ENCODE results near the gene CR1.
"Not testable (repeated sequence)": the region's sequence is repeated elsewhere in the genome, so short reads cannot be mapped to it uniquely, and the experiment has no call there.

CR1 gene

GRCh38 chr1:207591205-207591604 is 95.2 kb downstream of the CR1 start:
- peaks cover 48% of the 10 kb centered on the region for H3K27me3 Mint-ChIP-seq (ENCODE audit: low read depth)
- H3K9me3 Mint-ChIP-seq; H3K4me1 Mint-ChIP-seq (ENCODE audit: low read depth); H3K4me3 Mint-ChIP-seq; H3K36me3 Mint-ChIP-seq (ENCODE audit: low read depth); H3K27ac Mint-ChIP-seq: not testable (repeated sequence)

DNA sequence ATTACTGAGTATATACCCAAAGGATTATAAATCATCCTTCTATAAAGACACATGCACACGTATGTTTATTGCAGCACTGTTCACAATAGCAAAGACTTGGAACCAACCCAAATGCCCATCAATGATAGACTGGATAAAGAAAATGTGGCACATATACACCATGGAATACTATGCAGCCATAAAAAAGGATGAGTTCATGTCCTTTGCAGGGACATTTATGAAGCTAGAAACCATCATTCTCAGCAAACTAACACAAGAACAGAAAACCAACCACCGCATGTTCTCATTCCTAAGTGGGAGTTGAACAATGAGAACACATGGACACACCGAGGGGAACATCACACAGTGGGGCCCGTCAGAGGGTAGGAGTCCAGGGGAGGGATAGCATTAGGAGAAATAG is 98.1 kb downstream of the CR1 start:
- not testable (repeated sequence) for H3K9me3 Mint-ChIP-seq; H3K36me3 Mint-ChIP-seq (ENCODE audit: low read depth)
- H3K27me3 Mint-ChIP-seq (ENCODE audit: low read depth) = peaks cover 43% of the 10 kb centered on the region

GRCh38 chr1:207603777-207604176 is 107.8 kb downstream of the CR1 start:
- Mint-ChIP-seq H3K27me3 (ENCODE audit: low read depth) (peaks cover 32% of the 10 kb centered on the region), H3K9me3 (no peaks in the 10 kb centered on the region), H3K36me3 (ENCODE audit: low read depth) (no peaks in the 10 kb centered on the region), H3K4me1 (ENCODE audit: low read depth) (no peaks in the 10 kb centered on the region), H3K27ac (no peak overlapping the region), H3K4me3 (no peak overlapping the region)

More for the DNA sequence above, 98.1 kb downstream of the CR1 start:
- not testable (repeated sequence) for H3K4me1 Mint-ChIP-seq (ENCODE audit: low read depth); H3K4me3 Mint-ChIP-seq; H3K27ac Mint-ChIP-seq

GRCh38 chr1:207605444-207606361 is 109.7 kb downstream of the CR1 start:
- Mint-ChIP-seq H3K9me3 (no peaks in the 10 kb centered on the region), H3K36me3 (ENCODE audit: low read depth) (no peaks in the 10 kb centered on the region), H3K27ac (no peak overlapping the region), H3K4me3 (no peak overlapping the region), H3K27me3 (ENCODE audit: low read depth) (peaks cover 28% of the 10 kb centered on the region), H3K4me1 (ENCODE audit: low read depth) (no peaks in the 10 kb centered on the region)

- Mint-ChIP-seq H3K4me3 (no peak overlapping the region), H3K36me3 (ENCODE audit: low read depth) (no peaks in the 10 kb centered on the region), H3K4me1 (ENCODE audit: low read depth) (no peaks in the 10 kb centered on the region), H3K9me3 (no peaks in the 10 kb centered on the region), H3K27me3 (ENCODE audit: low read depth) (peaks cover 28% of the 10 kb centered on the region), H3K27ac (no peak overlapping the region)
Measured at GRCh38 chr1:207606362-207606755, 110.4 kb downstream of the CR1 start.

- H3K4me1 Mint-ChIP-seq (ENCODE audit: low read depth) = no peaks in the 10 kb centered on the region
- H3K36me3 Mint-ChIP-seq (ENCODE audit: low read depth) = no peaks in the 10 kb centered on the region
- peaks cover 19% of the 10 kb centered on the region for H3K27me3 Mint-ChIP-seq (ENCODE audit: low read depth)
- H3K27ac Mint-ChIP-seq = no peak overlapping the region
- H3K4me3 Mint-ChIP-seq = no peak overlapping the region
- no peaks in the 10 kb centered on the region for H3K9me3 Mint-ChIP-seq
Measured at GRCh38 chr1:207612762-207613161, 116.8 kb downstream of the CR1 start.

DNA sequence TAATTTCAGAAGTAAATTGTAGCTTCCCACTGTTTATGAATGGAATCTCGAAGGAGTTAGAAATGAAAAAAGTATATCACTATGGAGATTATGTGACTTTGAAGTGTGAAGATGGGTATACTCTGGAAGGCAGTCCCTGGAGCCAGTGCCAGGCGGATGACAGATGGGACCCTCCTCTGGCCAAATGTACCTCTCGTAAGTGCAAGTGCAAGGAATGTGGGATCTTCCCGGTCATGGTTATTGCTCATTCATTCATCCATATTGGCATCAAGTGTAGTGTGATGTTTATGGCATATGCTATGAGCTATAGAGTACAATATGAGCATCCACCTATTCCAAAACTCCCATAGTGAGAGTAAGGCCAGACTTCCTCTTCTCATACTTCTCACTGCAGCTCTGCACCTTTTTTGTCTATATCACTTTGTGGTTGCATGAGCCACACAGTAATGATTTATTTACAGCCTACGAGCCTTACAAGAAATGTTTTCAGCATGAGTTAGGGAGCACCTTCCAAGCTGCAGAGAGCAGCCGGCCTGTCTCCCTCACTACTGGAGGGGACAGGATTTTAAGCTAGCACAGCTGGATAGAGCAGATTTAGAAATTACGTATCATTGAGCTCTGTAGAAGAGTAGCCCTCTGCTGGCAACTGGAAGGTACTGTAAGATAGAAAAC is 124.0 kb downstream of the CR1 start:
- H3K27ac Mint-ChIP-seq = no peak overlapping the region
- H3K27me3 Mint-ChIP-seq (ENCODE audit: low read depth) = peaks cover 12% of the 10 kb centered on the region
- H3K36me3 Mint-ChIP-seq (ENCODE audit: low read depth) = no peaks in the 10 kb centered on the region
- H3K9me3 Mint-ChIP-seq = no peaks in the 10 kb centered on the region
- H3K4me3 Mint-ChIP-seq = no peak overlapping the region
- no peaks in the 10 kb centered on the region for H3K4me1 Mint-ChIP-seq (ENCODE audit: low read depth)

- Mint-ChIP-seq H3K4me3 (no peak overlapping the region), H3K27me3 (ENCODE audit: low read depth) (peaks cover 12% of the 10 kb centered on the region), H3K4me1 (ENCODE audit: low read depth) (no peaks in the 10 kb centered on the region), H3K9me3 (no peaks in the 10 kb centered on the region), H3K27ac (no peak overlapping the region), H3K36me3 (ENCODE audit: low read depth) (no peaks in the 10 kb centered on the region)
Measured at GRCh38 chr1:207620543-207620893, 124.6 kb downstream of the CR1 start.

GRCh38 chr1:207625504-207626071 is 129.6 kb downstream of the CR1 start:
- H3K27ac Mint-ChIP-seq; H3K36me3 Mint-ChIP-seq (ENCODE audit: low read depth); H3K9me3 Mint-ChIP-seq; H3K4me1 Mint-ChIP-seq (ENCODE audit: low read depth); H3K27me3 Mint-ChIP-seq (ENCODE audit: low read depth); H3K4me3 Mint-ChIP-seq: not testable (repeated sequence)

DNA sequence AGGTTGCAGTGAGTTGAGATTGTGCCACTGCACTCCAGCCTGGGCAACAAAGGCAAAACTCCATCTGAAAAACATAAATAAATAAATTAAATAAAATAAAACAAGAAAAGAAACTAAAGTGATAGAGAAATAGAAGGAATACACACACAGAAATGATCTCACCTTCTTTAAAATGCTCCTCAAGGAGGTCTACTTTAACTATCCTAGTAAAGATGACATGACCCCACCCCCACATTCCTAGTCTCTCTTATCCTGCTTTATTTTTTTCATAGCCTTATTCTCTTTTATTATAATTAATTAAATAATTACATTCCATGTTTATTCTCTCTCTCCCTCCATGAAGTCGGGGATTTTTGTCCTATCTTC is 131.0 kb downstream of the CR1 start:
- no peak overlapping the region for H3K27ac Mint-ChIP-seq
- H3K9me3 Mint-ChIP-seq = no peaks in the 10 kb centered on the region
- no peak overlapping the region for H3K4me3 Mint-ChIP-seq
- peaks cover under 1% of the 10 kb centered on the region for H3K27me3 Mint-ChIP-seq (ENCODE audit: low read depth)
- no peaks in the 10 kb centered on the region for H3K4me1 Mint-ChIP-seq (ENCODE audit: low read depth)
- no peaks in the 10 kb centered on the region for H3K36me3 Mint-ChIP-seq (ENCODE audit: low read depth)

DNA sequence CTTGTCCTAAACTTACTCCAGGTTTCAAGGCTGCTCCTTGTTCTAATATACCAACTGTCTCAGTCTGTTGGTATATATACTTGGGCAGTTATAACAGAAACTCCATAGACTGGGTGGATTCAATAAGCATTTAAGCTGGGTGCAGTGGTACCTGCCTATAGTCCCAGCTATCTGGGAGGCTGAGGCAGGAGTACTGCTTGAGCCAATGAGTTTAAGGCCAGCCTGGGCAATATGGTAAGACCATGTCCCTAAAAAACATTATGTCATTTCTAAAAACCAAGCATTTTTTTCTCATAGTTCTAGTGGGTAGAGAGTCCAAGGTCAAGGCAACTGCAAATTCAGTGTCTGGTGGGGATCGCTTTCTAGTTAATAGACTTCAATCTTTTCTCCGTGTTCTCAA is 131.5 kb downstream of the CR1 start:
- Mint-ChIP-seq H3K27ac (no peak overlapping the region), H3K9me3 (no peaks in the 10 kb centered on the region), H3K27me3 (ENCODE audit: low read depth) (no peaks in the 10 kb centered on the region), H3K4me1 (ENCODE audit: low read depth) (no peaks in the 10 kb centered on the region), H3K4me3 (no peak overlapping the region), H3K36me3 (ENCODE audit: low read depth) (no peaks in the 10 kb centered on the region)

GRCh38 chr1:207628776-207629175 is 132.8 kb downstream of the CR1 start:
- H3K36me3 Mint-ChIP-seq (ENCODE audit: low read depth) = no peaks in the 10 kb centered on the region
- H3K4me1 Mint-ChIP-seq (ENCODE audit: low read depth) = no peaks in the 10 kb centered on the region
- H3K9me3 Mint-ChIP-seq = no peaks in the 10 kb centered on the region
- H3K27me3 Mint-ChIP-seq (ENCODE audit: low read depth) = peaks cover 5% of the 10 kb centered on the region
- H3K4me3 Mint-ChIP-seq = no peak overlapping the region
- H3K27ac Mint-ChIP-seq = no peak overlapping the region

DNA sequence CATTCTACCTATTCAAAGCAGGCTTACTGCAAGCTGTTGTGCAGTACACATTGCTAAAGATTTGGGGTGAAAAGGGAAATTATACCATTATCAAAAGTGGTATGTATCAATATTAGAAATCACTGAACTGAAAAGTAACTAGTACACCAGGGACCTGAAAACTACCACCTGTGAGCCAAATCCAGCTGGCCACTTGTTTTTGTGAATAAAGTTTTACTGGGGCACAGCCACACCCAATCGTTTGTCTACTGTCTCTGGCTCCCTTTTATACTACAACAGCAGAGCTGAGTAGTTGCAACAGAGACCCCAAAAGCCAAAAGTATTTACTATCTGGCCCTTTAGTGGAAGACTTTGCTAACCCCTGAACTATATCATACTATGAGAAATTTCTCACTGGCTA is 135.2 kb downstream of the CR1 start:
- peaks cover 11% of the 10 kb centered on the region for H3K27me3 Mint-ChIP-seq (ENCODE audit: low read depth)
- no peaks in the 10 kb centered on the region for H3K36me3 Mint-ChIP-seq (ENCODE audit: low read depth)
- H3K27ac Mint-ChIP-seq = no peak overlapping the region
- H3K9me3 Mint-ChIP-seq = no peaks in the 10 kb centered on the region
- no peak overlapping the region for H3K4me3 Mint-ChIP-seq
- no peaks in the 10 kb centered on the region for H3K4me1 Mint-ChIP-seq (ENCODE audit: low read depth)

DNA sequence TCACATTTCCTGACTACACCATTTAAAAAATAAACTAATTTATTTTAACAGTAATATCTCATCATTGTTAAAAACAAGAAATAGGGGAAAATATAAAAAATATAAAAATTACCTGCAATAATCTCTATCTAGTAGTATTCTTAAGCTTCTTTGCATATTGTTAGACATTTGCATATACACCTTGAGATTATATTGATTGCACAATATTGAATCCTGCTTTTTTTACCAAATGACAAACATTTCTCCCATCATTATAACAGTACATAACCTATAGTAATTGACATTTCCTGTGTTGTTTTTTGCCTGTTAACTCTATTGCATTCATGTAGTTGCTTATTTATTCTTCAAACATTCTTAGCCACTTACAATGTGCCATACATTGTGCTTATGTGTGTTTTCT is 137.3 kb downstream of the CR1 start:
- Mint-ChIP-seq H3K4me3 (no peak overlapping the region), H3K27me3 (ENCODE audit: low read depth) (peaks cover 15% of the 10 kb centered on the region), H3K27ac (no peak overlapping the region), H3K9me3 (no peaks in the 10 kb centered on the region), H3K36me3 (ENCODE audit: low read depth) (no peaks in the 10 kb centered on the region), H3K4me1 (ENCODE audit: low read depth) (no peaks in the 10 kb centered on the region)

DNA sequence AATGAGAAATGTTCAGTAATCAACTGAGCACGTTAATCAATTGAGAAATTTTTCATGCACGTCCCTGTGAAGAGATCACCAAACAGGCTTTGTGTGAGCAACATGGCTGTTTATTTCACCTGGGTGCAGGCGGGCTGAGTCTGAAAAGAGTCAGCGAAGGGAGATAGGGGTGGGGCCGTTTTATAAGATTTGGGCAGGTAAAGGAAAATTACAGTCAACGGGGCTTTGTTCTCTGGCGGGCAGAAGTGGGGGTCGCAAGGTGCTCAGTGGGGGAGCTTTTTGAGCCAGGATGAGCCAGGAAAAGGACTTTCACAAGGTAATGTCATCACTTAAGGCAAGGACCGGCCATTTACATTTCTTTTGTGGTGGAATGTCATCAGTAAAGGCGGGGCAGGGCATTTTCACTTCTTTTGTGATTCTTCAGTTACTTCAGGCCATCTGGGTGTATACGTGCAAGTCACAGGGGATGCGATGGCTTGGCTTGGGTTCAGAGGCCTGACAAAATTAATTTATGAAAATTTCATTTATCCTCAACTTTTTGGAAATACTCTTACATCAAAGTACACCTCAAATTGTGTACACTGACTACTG is 137.8 kb downstream of the CR1 start:
- not testable (repeated sequence) for H3K9me3 Mint-ChIP-seq; H3K27ac Mint-ChIP-seq; H3K4me3 Mint-ChIP-seq; H3K36me3 Mint-ChIP-seq (ENCODE audit: low read depth); H3K4me1 Mint-ChIP-seq (ENCODE audit: low read depth)
- H3K27me3 Mint-ChIP-seq (ENCODE audit: low read depth) = peaks cover 20% of the 10 kb centered on the region
